HG02759 (cell line): ENCODE results near the gene HIC1.

Source experiments
- ATAC-seq: cut with Tn5 transposase; IDR thresholded peaks from one replicate; pipeline ENCODE4 v1.9.1; 2021; ENCODE audit warnings: mild to moderate bottlenecking, moderate library complexity; ENCODE audit not compliant: unreplicated experiment

HIC1 gene

GRCh38 chr17:2059547-2060384 lies 4.9 kb downstream of the HIC1 start:
- ATAC-seq = no peak

GRCh38 chr17:2060385-2060658 lies 5.4 kb downstream of the HIC1 start:
- no peak for ATAC-seq

- ATAC-seq = no peak
These were observed 6.0 kb downstream of the HIC1 start for GRCh38 chr17:2060681-2061440.

GRCh38 chr17:2061441-2061958 lies 6.6 kb downstream of the HIC1 start:
- no peak for ATAC-seq

- ATAC-seq = no peak
These were observed 7.8 kb downstream of the HIC1 start for GRCh38 chr17:2062571-2063183.

GRCh38 chr17:2063261-2064146 lies 8.6 kb downstream of the HIC1 start:
- no peak for ATAC-seq

- no peak for ATAC-seq
These were observed 9.2 kb downstream of the HIC1 start for GRCh38 chr17:2064147-2064489.

- no peak for ATAC-seq
These were observed 9.6 kb downstream of the HIC1 start for GRCh38 chr17:2064520-2064971.

GRCh38 chr17:2064980-2065785 lies 10.3 kb downstream of the HIC1 start:
- ATAC-seq = no peak

- ATAC-seq = no peak
These were observed 11.1 kb downstream of the HIC1 start for GRCh38 chr17:2065949-2066400.

- no peak for ATAC-seq
These were observed 12.2 kb downstream of the HIC1 start for GRCh38 chr17:2067048-2067561.

GRCh38 chr17:2067608-2068024 lies 12.7 kb downstream of the HIC1 start:
- ATAC-seq = no peak

- ATAC-seq = no peak
These were observed 13.2 kb downstream of the HIC1 start for GRCh38 chr17:2068031-2068518.

- no peak for ATAC-seq
These were observed 13.7 kb downstream of the HIC1 start for GRCh38 chr17:2068519-2069051.

- peak; percentile 84 for ATAC-seq
These were observed 15.5 kb downstream of the HIC1 start for GRCh38 chr17:2070241-2071023.

GRCh38 chr17:2071024-2071385 lies 16.1 kb downstream of the HIC1 start:
- no peak for ATAC-seq

GRCh38 chr17:2071455-2072281 lies 16.8 kb downstream of the HIC1 start:
- ATAC-seq = no peak

- ATAC-seq = no peak
These were observed 20.0 kb downstream of the HIC1 start for GRCh38 chr17:2074919-2075318.
